Hepatocyte (in vitro differentiated cells): Measurements from ENCODE around the gene TACC3. TPM values are rescaled to one million over a fixed set of nuclear protein-coding genes. Genes with fewer than 3 reads are reported as not detected.

ENCODE experiments used
- DNase-seq: peaks from one replicate; pipeline ENCODE4 v3.0.0-alpha.2; 2016; ENCODE audit warnings: low spot score
- H2AFZ ChIP-seq: fragments of 200-600 bp; sonication (generic); 2 replicates; pipeline ENCODE4 v1.6.0; 2016; ENCODE audit warnings: antibody characterized with exemption, mild to moderate bottlenecking
- H3K27ac ChIP-seq: fragments of 200-600 bp; sonication (generic); 2 replicates; pipeline ENCODE4 v1.5.1; 2016; ENCODE audit warnings: mild to moderate bottlenecking
- H3K27me3 ChIP-seq: fragments of 200-600 bp; sonication (generic); 2 replicates; pipeline ENCODE4 v1.6.1; 2016
- H3K36me3 ChIP-seq: fragments of 200-600 bp; sonication (generic); replicated peaks from 2 replicates; pipeline ENCODE4 v1.5.1; 2016; ENCODE audit warnings: low read depth; ENCODE audit not compliant: insufficient read depth
- H3K4me1 ChIP-seq: fragments of 200-600 bp; sonication (generic); 2 replicates; pipeline ENCODE4 v1.5.1; 2016; ENCODE audit warnings: mild to moderate bottlenecking, moderate library complexity; ENCODE audit not compliant: insufficient read depth
- H3K4me2 ChIP-seq: fragments of 200-600 bp; sonication (generic); 2 replicates; pipeline ENCODE4 v1.6.0; 2016
- H3K4me3 ChIP-seq: fragments of 200-600 bp; sonication (generic); 2 replicates; pipeline ENCODE4 v1.5.1; 2016; ENCODE audit warnings: mild to moderate bottlenecking
- H3K79me2 ChIP-seq: fragments of 200-600 bp; sonication (generic); 2 replicates; pipeline ENCODE4 v1.6.0; 2017; ENCODE audit warnings: mild to moderate bottlenecking
- H3K9me2 ChIP-seq: fragments of 200-600 bp; sonication (generic); replicated peaks from 2 replicates; pipeline ENCODE4 v1.6.0; 2017; ENCODE audit warnings: mild to moderate bottlenecking; ENCODE audit not compliant: insufficient read depth
- H3K9me3 ChIP-seq: fragments of 200-600 bp; sonication (generic); 2 replicates; pipeline ENCODE4 v1.5.1; 2016; ENCODE audit warnings: low read depth, mild to moderate bottlenecking
- H4K20me1 ChIP-seq: fragments of 200-600 bp; sonication (generic); 2 replicates; pipeline ENCODE4 v1.6.0; 2016; ENCODE audit warnings: mild to moderate bottlenecking; ENCODE audit not compliant: insufficient read depth, poor library complexity, severe bottlenecking
- CTCF ChIP-seq: fragments of 200-600 bp; sonication (generic); IDR thresholded peaks from 2 replicates; pipeline ENCODE4 v1.5.1; 2016; ENCODE audit warnings: antibody characterized with exemption, mild to moderate bottlenecking; ENCODE audit not compliant: poor library complexity
- EZH2 ChIP-seq: fragments of 200-600 bp; sonication (generic); IDR thresholded peaks from 2 replicates; pipeline ENCODE4 v1.6.1; 2016; ENCODE audit warnings: antibody characterized with exemption, mild to moderate bottlenecking, borderline replicate concordance
- EZH2phosphoT487 ChIP-seq: fragments of 200-600 bp; sonication (generic); IDR thresholded peaks from one replicate; pipeline ENCODE4 v1.6.1; 2018; ENCODE audit warnings: antibody characterized with exemption, mild to moderate bottlenecking, low read depth, moderate library complexity; ENCODE audit not compliant: unreplicated experiment, severe bottlenecking
- WGBS: methylation state at CpG from one replicate; pipeline ENCODE4 v1.1.6; 2016; ENCODE audit warnings: low lambda C conversion rate; ENCODE audit errors: missing lambda C conversion rate; 5-methylcytosine and 5-hydroxymethylcytosine counted together
- polyA plus RNA-seq: library from polyadenylated mRNA; unstranded; fragments of >200 nt; fragmentation: Nextera tagmentation; extraction: Ambion mirVana; gene quantifications from 2 replicates; pipeline ENCODE4 v1.2.1, GENCODE V29; 2016
- total RNA-seq: library from RNA; depleted of rRNA; stranded (reverse); fragments of >200 nt; gene quantifications from 2 replicates; pipeline ENCODE4 v1.2.3, GENCODE V29; 2014

Gene TACC3
- total and polyA plus RNA-seq, 2 experiments from 2014 or later = 9.3 to 14.8 TPM

DNA sequence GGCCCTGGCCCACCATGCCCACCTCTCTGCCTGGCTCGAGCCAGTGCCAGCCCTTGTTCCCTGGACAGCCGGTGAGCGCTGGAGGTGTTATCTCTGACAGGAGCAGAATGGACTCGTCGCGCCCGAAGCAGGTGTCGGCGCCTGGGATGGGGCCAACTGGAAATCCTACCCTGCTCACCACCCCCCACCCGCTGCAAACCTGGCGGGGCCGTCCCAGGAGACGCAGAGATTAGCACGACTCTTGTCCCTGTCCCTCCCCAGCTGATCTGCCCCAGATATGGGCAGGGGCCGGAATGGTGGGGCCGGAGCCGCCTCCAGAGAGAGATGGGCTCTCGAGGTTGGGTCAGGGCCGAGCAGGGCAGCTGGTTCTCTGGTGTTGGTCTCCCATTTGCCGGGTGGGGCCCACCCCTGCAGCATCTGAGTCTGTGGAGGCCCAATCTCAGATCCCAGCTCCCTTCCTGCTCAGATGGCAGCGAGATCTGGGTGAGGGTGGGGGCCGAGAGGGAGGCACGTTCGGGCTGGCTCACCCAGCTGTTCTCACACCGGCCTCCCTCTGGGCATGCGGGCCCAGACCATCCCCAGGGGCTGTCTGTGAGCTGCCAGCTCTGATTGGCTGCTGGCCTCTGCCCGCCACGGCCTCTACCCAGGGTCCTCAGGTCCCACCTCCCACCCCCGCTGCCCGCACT, 51.7 kb downstream of the TACC3 start:
- H3K27ac ChIP-seq = no peak overlapping the region
- no peaks in the 10 kb centered on the region for H3K27me3 ChIP-seq

GRCh38 chr4:1773754-1774153, 52.4 kb downstream of the TACC3 start:
- WGBS = 91% methylated on average over 7 of the region's 10 CpGs
- Histone ChIP-seq H3K27me3 (no peaks in the 10 kb centered on the region), H3K79me2 (no peaks in the 10 kb centered on the region), H3K9me3 (no peaks in the 10 kb centered on the region), H3K9me2 (no peaks in the 10 kb centered on the region), H3K4me1 (peaks cover 56% of the 10 kb centered on the region), H3K27ac (no peak overlapping the region), H2AFZ (no peak overlapping the region), H3K36me3 (no peaks in the 10 kb centered on the region), H4K20me1 (no peaks in the 10 kb centered on the region), H3K4me2 (no peak overlapping the region), H3K4me3 (no peak overlapping the region)
- no peak for TF ChIP-seq EZH2phosphoT487
- TF ChIP-seq EZH2 = no peak
- TF ChIP-seq CTCF = no peak
- no peak for DNase-seq

More for the DNA sequence above, 51.7 kb downstream of the TACC3 start:
- Histone ChIP-seq H3K79me2 (no peaks in the 10 kb centered on the region), H3K4me1 (peaks cover 57% of the 10 kb centered on the region), H3K4me2 (no peak overlapping the region), H3K9me3 (no peaks in the 10 kb centered on the region), H4K20me1 (no peaks in the 10 kb centered on the region), H3K9me2 (no peaks in the 10 kb centered on the region), H3K4me3 (no peak overlapping the region), H3K36me3 (no peaks in the 10 kb centered on the region), H2AFZ (no peak overlapping the region)
- TF ChIP-seq CTCF (no peak), EZH2 (no peak), EZH2phosphoT487 (no peak)
- 86% methylated on average over 29 of the region's 30 CpGs for WGBS
- DNase-seq = no peak

DNA sequence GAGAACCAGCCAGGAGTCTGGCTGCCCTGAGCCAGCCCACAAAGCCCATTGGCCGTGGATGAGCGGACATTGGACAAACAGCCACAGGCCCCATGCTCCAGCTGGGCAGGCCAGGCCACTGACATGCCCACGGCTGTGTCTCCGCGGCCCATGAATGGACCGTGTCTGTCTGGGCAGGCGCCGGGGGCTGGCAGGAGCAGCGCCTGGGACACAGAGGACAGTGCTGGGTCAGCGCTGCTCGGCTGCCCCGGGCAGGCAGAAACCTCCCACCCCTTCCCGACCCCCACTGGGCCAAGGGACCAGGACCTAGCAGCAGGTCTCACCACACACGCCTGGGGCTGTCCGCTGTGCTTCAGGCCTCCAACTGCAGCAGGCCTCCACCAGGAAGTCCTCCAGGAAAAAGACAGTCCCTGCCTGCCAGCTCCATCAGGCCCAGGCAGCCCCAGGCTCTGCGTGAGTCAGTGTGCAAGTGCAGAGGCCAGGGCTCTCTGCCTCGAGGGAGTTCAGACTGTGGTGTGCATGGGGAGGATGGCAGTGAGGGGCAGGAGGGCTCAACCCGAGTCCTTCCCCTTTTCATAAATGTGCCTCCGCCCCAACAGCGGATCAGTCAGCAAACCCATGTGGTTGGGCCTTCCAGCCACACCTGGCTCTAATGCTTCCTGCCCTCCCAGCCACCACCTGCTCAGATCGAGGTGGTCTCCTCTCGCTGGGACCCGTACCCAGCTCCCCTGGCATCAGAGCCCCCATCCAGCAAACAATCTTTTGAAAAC, 54.6 kb downstream of the TACC3 start:
- no peaks in the 10 kb centered on the region for H3K27me3 ChIP-seq
- H3K9me3 ChIP-seq = no peaks in the 10 kb centered on the region
- H3K4me2 ChIP-seq = no peak overlapping the region
- no peaks in the 10 kb centered on the region for H3K9me2 ChIP-seq
- H3K4me3 ChIP-seq = no peak overlapping the region
- no peak overlapping the region for H3K27ac ChIP-seq
- no peak overlapping the region for H2AFZ ChIP-seq
- no peaks in the 10 kb centered on the region for H4K20me1 ChIP-seq
- no peaks in the 10 kb centered on the region for H3K36me3 ChIP-seq
- no peak for DNase-seq
- WGBS = 81% methylated on average over 23 of the region's 23 CpGs
- TF ChIP-seq EZH2 = no peak
- TF ChIP-seq CTCF = no peak
- no peak for TF ChIP-seq EZH2phosphoT487
- H3K79me2 ChIP-seq = no peaks in the 10 kb centered on the region
- H3K4me1 ChIP-seq = peaks cover 36% of the 10 kb centered on the region
